ENCODE measurements around the gene RFLNA. TPM values are rescaled to one million over a fixed set of nuclear protein-coding genes. Genes with fewer than 3 reads are reported as not detected.

Gene RFLNA
- total and polyA plus RNA-seq, 2 of the 13 experiments (the other 11 are each of a cell fraction or from before 2014, with no cell fraction given) = not detected

DNA sequence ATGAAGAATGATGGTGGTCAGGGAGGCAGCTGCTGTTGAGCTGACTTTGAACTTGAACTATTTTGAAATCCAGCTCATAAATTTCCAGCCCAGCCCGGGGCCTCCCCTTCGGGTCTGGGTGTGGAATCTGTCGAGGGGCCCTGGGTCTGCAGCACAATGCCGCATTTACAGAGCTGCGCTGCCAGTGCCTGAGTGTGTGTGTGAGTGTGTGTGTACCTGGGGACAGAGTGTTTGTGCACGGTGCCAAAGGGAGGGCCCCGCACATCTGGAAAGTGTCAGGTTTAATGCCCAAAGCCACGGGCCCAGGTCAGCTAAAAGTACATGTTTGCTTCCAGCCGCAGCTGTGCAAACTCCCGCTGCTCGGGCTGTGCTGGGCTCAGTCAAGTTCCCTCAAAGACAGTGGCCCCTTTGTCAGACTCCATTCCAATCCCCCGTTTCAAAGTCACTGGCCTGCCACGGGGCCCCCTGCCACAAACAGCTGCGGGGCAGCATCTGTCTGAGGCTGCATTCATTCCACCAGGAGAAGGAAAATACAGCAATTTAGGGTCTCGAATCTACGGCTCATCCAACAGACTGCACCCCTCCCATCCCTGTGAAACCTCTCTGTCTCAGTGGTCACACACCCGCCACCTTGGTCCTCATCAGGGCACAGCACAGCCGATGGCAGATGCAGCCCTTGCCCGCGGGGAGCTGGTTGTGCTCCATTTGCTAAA lies 16.3 kb upstream of the RFLNA start (continued):
- TF ChIP-seq, protein P1, sequence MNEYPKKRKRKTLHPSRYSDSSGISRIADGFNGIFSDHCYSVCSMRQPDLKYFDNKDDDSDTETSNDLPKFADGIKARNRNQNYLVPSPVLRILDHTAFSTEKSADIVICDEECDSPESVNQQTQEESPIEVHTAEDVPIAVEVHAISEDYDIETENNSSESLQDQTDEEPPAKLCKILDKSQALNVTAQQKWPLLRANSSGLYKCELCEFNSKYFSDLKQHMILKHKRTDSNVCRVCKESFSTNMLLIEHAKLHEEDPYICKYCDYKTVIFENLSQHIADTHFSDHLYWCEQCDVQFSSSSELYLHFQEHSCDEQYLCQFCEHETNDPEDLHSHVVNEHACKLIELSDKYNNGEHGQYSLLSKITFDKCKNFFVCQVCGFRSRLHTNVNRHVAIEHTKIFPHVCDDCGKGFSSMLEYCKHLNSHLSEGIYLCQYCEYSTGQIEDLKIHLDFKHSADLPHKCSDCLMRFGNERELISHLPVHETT (CRISPR knock-in tag; conservative IDR thresholded peaks at IDR 0.05) = peak; percentile 49; the same call in 1 of the 2 replicates
- TF ChIP-seq ZNF468 (CRISPR knock-in tag; IDR thresholded peaks at IDR 0.05) (no peak), RXRA (CRISPR knock-in tag; IDR thresholded peaks at IDR 0.05) (peak; percentile 90), SP5 (CRISPR knock-in tag; IDR thresholded peaks at IDR 0.05; ENCODE audit: borderline replicate concordance, low read depth) (peak; percentile 65; the same call in 1 of the 2 replicates), CBX2 (IDR thresholded peaks at IDR 0.05; ENCODE audit: low read depth, low read length) (no peak), CBX2 (CRISPR knock-in tag; IDR thresholded peaks at IDR 0.05; ENCODE audit: low read depth) (peak; percentile 68; the same call in 1 of the 2 replicates), SRSF1 (optimal IDR thresholded peaks at IDR 0.05; ENCODE audit: low read depth, low read length) (peak; percentile 87), ZNF501 (CRISPR knock-in tag; IDR thresholded peaks at IDR 0.05) (peak; percentile 78; the same call in 1 of the 2 replicates), GATAD1 (CRISPR knock-in tag; IDR thresholded peaks at IDR 0.05) (0 out of 2 replicates have a peak, but pooled peaks have one; percentile 12), GFI1 (CRISPR knock-in tag; IDR thresholded peaks at IDR 0.05; ENCODE audit: borderline replicate concordance) (peak; percentile 61), SIX4 (CRISPR knock-in tag; IDR thresholded peaks at IDR 0.05) (peak; percentile 82; the same call in 1 of the 2 replicates), ZNF564 (CRISPR knock-in tag; IDR thresholded peaks at IDR 0.05) (peak; percentile 81; the same call in 1 of the 2 replicates), ZFAT (CRISPR knock-in tag; conservative IDR thresholded peaks at IDR 0.05) (0 out of 2 replicates have a peak, but pooled peaks have one; percentile 34), ZNF317 (CRISPR knock-in tag; IDR thresholded peaks at IDR 0.05) (no peak)
- TF ChIP-seq, protein P2, sequence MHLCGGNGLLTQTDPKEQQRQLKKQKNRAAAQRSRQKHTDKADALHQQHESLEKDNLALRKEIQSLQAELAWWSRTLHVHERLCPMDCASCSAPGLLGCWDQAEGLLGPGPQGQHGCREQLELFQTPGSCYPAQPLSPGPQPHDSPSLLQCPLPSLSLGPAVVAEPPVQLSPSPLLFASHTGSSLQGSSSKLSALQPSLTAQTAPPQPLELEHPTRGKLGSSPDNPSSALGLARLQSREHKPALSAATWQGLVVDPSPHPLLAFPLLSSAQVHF (CRISPR knock-in tag; IDR thresholded peaks at IDR 0.05) = no peak
- TF ChIP-seq, protein P3, sequence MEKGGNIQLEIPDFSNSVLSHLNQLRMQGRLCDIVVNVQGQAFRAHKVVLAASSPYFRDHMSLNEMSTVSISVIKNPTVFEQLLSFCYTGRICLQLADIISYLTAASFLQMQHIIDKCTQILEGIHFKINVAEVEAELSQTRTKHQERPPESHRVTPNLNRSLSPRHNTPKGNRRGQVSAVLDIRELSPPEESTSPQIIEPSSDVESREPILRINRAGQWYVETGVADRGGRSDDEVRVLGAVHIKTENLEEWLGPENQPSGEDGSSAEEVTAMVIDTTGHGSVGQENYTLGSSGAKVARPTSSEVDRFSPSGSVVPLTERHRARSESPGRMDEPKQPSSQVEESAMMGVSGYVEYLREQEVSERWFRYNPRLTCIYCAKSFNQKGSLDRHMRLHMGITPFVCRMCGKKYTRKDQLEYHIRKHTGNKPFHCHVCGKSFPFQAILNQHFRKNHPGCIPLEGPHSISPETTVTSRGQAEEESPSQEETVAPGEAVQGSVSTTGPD (CRISPR knock-in tag; IDR thresholded peaks at IDR 0.05) = 0 out of 2 replicates have a peak, but pooled peaks have one; percentile 19
- TF ChIP-seq, protein P4, sequence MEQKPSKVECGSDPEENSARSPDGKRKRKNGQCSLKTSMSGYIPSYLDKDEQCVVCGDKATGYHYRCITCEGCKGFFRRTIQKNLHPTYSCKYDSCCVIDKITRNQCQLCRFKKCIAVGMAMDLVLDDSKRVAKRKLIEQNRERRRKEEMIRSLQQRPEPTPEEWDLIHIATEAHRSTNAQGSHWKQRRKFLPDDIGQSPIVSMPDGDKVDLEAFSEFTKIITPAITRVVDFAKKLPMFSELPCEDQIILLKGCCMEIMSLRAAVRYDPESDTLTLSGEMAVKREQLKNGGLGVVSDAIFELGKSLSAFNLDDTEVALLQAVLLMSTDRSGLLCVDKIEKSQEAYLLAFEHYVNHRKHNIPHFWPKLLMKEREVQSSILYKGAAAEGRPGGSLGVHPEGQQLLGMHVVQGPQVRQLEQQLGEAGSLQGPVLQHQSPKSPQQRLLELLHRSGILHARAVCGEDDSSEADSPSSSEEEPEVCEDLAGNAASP (CRISPR knock-in tag; IDR thresholded peaks at IDR 0.05; ENCODE audit: borderline replicate concordance) = peak; percentile 43; the same call in 1 of the 2 replicates
- TF ChIP-seq, protein P5, sequence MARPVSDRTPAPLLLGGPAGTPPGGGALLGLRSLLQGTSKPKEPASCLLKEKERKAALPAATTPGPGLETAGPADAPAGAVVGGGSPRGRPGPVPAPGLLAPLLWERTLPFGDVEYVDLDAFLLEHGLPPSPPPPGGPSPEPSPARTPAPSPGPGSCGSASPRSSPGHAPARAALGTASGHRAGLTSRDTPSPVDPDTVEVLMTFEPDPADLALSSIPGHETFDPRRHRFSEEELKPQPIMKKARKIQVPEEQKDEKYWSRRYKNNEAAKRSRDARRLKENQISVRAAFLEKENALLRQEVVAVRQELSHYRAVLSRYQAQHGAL (CRISPR knock-in tag; IDR thresholded peaks at IDR 0.05; ENCODE audit: not compliant biosample characterization) = no peak
- TF ChIP-seq, protein P6, sequence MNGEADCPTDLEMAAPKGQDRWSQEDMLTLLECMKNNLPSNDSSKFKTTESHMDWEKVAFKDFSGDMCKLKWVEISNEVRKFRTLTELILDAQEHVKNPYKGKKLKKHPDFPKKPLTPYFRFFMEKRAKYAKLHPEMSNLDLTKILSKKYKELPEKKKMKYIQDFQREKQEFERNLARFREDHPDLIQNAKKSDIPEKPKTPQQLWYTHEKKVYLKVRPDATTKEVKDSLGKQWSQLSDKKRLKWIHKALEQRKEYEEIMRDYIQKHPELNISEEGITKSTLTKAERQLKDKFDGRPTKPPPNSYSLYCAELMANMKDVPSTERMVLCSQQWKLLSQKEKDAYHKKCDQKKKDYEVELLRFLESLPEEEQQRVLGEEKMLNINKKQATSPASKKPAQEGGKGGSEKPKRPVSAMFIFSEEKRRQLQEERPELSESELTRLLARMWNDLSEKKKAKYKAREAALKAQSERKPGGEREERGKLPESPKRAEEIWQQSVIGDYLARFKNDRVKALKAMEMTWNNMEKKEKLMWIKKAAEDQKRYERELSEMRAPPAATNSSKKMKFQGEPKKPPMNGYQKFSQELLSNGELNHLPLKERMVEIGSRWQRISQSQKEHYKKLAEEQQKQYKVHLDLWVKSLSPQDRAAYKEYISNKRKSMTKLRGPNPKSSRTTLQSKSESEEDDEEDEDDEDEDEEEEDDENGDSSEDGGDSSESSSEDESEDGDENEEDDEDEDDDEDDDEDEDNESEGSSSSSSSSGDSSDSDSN (CRISPR knock-in tag; IDR thresholded peaks at IDR 0.05) = peak; percentile 74; the same call in 1 of the 2 replicates
